ENCODE data around the gene RANGRF.

The RANGRF gene

DNA sequence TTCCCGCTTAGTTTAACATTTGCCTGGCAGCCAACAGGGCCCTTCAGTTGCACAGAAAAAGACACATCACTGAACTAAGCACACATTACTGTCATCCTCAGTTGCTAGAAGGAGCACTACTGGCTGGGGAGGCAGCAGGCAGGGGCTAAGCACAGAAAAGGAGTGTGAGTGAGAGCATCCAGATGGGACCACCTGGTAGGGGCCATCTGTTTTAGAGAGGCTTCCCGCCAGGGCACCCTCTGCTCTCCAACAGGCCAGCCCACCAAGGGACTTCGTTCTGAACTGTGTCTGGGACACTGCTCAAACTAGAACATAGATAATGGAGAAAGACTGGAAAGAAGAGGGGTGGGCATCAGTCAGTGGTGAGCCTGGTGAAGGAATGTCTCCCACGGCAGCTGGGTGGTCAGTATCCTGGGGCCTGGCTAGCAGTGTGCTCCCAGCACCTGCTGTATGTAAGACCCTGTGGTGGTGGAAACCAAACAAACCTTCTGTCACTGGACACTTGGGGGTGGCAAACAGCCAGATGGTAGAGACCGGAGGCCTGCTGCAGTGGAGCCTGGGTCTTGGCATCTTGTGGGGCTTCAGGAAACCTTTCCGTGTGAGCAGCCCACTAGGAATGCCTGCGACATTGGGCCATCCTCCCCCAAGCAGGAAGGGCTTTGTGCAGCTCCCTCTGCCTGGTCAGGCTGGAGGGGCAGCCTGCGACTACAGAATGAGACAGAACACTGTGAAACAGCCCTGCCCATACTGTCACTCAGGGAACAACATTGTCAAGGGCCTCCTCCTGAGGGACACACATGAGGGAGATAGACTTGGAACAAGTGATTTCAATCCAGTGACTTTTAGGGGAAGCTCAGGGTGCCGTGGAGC is 12.8 kb upstream of the RANGRF start:
- DNase-seq: no peak

DNA sequence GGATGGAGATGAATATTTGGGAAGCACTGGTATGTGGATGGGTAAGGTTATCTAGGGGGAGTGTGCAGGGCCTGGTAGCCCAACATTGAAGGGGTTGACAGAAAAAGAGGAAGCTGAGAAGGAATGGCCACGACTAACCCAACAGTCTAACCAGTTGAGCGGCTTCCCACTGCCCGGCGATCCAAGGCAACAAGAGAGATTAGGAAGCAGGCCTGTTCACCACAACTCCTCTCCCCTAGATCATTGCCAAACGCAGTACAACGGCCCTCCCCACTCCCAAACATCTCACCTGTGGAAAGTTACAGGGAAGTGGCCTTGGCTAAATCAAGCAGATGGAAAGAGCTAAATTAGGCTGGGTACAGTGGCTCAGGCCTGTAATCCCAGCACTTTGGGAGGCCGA is 11.2 kb upstream of the RANGRF start:
- no peak for DNase-seq

DNA sequence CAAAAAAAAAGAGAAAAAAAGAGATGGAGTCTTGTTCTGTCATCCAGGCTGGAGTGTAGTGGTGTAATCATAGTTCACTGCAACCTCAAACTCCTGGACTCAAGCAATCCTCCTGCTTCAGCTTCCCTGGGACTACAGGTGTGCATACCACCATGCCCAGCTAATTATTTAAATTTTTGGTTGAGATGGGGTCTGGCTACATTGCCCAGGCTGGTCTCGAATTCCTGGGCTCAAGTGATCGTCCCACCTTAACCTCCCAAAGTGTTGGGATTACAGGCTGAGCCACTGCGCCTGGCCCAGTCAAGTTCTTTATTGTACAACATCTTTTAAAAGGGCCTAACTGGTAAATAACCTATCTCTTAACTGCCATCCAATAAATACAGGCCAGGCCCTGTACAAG is 6.1 kb upstream of the RANGRF start:
- no peak for DNase-seq

DNA sequence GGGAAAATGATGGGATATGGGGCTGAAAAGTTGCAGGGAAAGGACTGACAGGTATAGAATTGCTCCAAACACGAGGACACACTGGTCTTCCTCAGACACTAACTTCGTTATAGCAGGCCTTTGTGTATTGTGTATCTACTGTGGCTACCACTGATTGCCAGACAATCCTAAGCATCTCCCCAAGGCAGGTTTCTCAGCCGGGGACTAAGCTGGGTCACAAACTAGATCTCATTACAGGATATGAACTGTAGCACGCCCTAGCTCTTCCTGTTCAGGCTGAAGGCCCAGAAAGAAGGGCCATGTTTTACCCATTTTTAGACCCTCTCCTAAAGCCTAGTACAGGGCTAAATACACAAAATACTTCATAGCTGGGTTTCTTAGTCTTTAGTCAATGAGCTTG is 5.1 kb upstream of the RANGRF start:
- no peak for DNase-seq

DNA sequence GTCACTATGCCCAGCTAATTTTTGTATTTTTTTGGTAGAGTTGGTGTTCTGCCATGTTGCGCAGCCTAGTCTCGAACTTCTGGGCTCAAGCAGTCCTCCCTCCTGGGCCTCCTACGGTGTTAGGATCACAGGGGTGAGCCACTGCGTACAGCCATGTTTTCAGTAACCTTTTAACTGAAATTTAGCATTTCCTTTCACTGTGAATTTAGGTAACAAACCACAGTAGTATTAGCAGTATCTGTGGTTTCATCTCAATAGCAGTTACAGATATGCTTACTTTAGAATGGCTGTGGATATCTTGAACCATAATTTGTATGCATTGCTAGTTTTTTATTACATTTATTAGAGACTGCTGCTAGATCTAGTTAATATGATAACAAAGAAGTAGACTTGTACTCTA is 4.3 kb upstream of the RANGRF start:
- no peak for DNase-seq

DNA sequence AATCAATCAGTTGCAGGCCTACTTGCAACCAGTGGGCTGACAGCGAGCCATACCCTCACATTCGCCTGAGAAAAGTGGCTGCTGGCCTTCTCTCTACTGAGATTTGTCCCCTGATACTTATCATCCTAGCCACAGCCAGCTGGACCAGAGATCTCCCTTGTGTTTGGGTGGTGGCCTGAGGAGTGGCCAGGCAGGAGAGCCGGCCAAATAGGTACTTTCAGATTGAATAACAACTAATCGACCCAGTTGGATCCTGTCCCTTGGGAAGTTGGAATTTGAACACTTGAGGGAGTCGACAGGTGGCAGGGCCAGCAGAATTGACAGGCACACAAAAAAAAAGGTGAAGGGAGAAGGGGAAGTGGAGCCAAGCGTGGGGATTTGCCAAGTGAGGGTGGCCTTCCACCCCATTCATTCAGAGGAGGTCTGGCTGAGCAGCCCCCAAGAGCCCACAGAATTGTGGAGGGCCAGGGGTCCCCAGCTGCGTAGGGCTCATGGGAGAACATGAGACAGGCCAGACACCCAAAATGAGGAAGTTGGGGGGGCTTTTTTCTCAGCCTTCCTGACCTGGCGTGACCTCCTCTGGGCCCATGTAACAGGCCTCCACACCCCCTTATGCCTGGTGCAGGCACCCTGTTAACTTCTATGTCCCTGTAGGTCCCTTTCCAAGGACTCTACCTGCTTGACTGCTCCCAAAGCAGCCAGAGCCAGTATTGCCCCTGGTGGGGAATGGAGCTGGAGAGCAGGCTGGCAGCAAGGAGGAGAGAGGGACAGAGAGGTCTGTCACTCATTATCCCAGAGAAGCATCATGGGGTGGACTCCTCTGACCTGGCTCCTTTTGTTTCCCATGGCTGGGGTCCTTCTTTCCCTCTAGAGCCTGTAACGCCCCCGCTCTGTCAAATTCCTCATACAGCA is 2.9 kb upstream of the RANGRF start:
- no peak for DNase-seq

DNA sequence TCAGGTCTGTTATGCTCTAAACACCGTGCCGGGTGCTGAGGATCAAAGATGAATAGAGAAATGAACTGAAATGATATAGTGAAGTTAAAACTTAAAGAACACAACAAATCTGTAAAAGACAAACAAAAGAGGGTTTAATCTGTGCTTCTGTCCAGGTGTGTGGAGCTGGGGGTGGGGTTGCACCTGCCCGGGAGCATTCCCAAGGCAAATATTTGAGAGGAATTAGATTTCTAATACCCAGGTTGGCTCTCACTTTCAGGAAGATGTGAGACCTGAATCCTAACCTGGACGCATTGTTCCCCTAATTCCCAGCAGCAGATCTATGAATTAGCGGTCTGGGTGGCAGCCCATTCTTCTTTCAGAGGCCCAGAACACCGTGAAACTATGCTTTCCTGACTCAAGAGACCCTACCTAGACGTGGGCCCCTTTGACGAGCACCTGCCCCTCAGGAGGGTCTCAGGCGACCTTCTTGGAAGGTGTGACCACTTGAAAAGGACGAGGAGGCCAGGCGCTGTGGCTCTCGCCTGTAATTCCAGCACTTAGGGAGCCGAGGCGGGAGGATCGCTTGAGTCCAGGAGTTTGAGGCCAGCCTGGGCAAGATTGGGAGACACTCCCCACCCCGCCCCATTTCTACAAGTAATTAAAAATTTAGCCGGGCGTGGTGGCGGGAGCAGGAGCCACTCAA is 677 bp upstream of the RANGRF start:
- no peak for DNase-seq

DNA sequence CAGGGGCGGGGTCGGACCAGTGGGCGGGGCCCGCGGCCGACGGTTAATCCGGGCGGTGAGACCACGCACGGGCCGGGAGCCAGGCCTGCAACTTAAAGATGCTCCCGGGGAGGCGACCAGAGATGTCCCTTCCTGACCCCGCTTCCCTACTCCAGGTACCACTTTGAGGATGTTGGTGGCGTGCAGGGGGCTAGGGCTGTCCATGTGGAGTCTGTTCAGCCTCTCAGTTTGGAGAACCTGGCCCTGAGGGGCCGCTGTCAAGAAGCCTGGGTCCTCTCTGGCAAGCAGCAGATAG is 580 bp downstream of the RANGRF start:
- DNase-seq: peak; percentile 75

DNA sequence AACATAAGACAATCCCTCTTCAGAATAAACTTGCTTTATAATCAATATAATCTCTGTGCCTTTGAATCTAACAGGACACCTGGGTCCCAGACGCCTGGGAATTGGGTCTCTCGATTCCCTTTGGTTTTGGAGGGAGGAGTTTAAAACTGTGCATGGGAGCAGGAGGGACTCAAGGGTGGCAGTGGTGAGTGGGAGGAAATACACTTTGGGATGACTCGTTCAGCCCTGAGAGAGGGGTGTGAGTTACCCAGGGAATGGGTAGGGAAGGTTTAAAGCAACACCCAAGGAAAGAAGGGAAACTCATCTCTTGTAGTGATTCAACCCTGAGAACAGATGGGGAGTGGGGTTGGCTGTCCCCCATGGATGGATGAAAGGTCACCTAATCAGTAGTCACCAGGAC is 1.6 kb downstream of the RANGRF start:
- no peak for DNase-seq

DNA sequence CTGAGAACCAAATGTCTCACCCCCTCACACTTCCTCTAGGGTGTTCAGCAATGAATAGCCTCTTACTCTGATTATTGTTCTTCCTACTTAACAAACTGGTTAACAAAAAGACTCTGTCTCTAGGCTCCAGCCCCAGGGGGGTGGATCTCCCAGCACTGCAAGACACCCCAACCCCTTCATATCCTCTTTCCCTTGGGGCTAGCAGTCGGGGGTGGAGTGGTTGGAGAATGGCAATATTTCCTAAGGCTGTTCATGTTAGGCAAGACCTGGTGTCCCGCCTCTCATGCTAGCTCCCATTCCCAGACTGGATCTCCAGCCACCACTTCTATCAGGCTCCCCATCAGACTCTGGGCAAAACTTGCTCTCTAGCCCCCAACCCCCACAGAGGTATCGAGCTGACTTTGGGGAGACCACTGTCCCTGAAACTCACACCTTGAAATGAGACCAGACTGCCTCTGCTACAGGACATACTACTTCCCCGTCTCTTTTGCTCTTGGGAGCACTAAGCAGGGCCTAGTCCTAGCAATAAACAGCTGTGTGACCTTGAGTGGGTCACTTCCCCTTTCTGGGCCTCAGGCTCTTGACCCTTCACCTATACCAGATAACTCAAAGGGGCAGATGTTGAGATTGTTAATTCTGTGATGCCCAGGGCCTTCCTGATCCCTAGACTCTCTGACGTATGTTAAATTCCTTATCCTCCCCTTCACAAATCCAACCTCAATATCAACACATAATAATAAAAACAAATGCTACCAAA is 4.3 kb downstream of the RANGRF start:
- no peak for DNase-seq

DNA sequence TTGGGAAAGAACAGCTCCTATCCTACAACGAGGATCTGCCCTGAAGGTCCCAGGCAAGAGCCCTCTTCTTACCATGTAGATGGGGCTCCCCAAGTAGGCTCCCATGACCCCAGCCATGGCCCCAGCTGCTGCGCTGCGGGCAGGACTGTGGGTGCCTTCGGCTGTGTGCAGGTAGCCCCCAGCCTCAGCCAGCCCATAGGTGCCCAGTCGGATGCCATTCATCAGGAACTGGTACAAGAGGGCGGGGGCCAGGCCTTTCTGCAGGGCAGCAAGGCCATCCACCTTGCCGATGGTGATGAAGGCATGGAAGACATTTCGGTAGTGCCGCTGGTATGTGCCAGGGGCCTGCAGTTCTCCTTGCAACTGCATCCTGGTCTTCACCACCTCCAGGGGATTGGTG is 5.9 kb downstream of the RANGRF start:
- DNase-seq: no peak

DNA sequence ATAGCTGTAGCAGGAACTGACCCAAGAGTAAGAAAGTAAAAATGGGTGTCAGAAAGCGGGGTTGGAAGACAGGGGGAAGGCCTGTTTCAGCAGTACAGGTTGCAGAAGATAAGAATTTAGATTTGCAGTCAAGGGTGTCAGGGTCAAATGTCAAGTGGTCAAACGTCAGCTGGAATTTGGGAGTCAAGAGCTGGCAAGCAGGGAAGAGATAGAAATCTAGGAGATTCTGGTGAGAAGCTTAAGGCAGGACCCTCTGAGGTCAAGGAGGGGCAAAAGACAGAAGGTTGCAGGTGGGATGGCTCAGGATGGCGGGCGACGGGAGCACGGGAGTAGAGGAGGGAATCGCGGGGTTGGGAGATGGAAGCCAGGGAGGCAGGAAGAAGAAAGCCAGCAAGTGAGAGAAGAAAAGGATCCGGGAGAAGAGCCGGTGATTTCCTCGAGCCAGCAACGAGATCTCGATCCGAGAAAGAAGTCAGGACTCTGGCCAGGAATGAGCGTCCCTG is 6.4 kb downstream of the RANGRF start:
- no peak for DNase-seq

DNA sequence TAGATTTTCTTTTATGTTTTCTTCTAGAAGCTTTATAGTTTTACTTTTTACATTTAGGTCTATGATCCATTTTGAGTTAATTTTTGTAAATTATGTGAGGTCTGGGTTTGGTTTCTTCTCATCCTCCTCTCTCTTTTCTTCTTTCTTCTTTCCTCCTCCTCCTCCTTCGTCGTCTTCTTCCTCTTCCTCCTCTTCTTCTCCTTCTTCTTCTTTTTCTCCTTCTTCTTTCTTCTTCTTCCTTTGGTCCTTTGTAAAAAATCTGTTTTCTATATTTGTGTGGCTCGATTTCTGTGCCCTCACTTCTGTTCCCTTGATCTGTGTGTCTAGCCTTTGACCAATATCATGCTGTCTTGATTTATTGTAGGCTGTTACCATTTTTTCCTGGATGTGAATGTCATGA is 11.8 kb downstream of the RANGRF start:
- no peak for DNase-seq

DNA sequence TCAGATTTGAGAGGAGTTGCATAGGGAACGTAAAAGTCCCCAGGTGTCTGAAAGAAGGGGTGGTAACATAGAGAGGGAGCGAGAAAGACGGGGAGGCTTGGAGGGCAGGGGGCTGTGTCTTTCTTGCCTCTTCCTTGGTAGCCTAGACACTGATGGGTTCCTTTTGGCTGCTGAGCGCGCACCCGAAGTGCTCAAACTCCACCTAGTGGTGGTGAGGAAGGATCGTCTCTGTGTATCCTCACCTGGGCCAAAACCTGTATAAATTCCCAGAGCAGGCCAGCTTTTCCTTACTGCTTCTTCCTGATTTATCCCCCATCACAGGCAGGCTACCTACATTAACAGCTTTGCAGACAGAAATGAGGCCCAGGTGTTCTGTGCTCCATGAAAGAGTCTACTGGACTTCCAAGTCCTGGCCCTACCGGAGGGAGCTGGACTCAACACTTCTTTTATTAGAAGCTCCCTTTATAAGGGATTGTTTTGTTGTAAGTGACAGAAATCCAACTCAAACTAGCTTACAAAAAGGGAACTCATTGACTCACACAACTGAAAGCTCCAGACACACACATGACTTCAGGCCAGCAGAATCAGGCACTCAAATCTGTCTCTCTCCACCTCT is 12.3 kb downstream of the RANGRF start:
- DNase-seq: peak; percentile 73

DNA sequence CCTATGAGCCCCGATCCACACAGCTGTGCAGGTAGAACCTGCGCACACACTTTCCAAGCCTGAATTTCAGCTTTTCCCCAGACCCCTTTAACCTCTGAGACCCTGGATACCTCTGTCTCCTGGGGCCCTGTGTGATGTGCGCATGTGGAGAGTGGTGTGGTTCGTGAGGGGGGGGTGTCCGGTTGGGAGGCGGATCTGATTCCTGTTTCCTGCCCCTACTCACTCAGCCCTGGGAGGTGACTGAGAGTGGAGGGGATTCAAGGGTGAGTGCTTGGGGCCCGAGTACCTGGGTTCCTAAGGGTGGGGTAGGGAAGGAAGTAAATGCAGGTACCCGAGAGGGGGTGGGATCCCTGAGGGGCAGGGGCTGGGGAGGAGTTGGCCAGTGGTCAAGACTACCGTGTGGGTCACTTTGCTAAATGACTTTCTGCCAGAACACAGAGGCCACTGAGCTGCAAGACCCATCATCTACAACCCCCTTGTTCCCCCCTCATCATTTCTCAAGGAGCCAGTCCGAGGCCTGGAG is 22.2 kb downstream of the RANGRF start:
- DNase-seq: no peak

DNA sequence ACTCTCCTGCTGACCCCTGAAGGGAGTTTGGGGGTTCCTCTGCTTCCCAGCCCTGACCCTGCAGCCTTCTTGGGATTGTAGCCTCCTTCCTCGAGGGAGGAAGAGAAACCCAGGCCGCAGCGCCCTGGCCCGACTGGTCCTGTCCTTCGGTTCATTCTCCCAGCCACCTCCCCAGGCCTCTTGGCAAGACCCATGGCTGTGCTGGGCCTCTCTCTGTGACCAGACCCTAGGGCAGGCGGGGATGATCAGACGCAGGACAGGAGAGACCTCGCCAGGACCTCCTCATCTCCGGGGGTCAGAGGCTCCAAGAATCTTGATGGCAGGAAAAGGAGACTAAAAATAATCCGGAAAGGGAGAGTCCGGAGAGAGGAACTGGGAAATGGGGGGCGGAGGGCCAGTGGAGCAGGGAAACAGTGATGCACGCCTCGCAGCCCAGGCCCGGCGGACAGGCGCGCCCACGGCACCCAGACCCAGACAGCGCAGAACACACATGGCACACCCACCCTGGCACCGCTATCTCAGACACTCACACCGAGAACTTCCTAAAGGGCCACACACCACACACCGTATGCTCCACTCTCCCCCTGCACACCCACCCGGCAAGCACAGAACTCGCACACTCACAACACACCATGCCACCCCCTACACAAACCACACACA is 22.8 kb downstream of the RANGRF start:
- no peak for DNase-seq

DNA sequence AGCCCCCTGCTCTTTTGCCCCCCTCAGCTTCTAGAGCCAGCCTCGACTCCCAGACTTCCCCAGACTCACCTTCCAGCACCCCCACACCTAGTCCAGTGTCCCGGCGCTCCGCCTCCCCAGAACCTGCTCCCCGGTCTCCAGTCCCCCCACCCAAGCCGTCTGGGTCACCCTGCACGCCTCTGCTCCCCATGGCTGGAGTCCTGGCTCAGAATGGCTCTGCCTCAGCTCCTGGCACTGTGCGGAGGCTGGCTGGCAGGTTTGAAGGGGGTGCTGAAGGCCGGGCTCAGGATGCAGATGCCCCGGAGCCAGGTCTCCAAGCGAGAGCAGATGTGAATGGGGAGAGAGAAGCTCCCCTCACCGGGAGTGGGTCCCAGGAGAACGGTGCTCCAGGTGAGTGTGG is 23.8 kb downstream of the RANGRF start:
- DNase-seq: no peak

DNA sequence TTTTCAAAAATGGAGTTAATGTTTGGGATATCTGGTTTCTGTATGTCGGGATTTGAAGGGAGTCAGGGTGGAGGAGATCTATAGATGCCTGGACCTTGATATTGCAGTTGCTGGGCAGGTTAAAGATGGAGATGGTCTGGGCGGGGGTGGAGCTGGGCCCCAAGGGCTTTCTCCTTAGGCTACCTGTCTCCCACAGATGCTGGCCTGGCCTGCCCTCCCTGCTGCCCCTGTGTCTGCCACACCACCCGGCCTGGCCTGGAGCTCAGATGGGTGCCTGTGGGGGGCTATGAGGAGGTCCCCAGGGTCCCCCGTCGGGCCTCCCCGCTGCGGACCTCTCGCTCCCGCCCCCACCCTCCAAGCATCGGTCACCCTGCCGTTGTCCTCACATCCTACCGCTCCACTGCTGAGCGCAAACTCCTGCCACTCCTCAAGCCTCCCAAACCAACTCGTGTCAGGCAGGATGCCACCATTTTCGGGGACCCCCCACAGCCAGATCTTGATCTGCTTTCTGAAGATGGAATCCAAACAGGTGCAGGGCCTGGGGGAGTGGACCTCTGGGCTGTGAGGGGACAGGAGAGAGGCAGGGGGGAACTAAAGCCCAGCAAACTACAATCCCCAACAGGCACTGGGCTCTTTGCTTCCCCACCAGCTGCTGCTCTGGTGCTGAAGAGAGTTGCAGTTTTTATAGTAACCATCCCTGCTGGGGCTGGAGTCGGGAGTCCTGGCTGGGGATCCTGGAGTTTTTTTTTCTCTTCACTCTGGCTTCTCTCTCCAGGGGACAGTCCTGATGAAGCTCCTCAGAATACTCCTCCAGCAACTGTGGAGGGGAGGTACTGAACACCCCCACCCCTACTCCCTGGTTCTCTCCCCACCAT is 24.5 kb downstream of the RANGRF start:
- no peak for DNase-seq

DNA sequence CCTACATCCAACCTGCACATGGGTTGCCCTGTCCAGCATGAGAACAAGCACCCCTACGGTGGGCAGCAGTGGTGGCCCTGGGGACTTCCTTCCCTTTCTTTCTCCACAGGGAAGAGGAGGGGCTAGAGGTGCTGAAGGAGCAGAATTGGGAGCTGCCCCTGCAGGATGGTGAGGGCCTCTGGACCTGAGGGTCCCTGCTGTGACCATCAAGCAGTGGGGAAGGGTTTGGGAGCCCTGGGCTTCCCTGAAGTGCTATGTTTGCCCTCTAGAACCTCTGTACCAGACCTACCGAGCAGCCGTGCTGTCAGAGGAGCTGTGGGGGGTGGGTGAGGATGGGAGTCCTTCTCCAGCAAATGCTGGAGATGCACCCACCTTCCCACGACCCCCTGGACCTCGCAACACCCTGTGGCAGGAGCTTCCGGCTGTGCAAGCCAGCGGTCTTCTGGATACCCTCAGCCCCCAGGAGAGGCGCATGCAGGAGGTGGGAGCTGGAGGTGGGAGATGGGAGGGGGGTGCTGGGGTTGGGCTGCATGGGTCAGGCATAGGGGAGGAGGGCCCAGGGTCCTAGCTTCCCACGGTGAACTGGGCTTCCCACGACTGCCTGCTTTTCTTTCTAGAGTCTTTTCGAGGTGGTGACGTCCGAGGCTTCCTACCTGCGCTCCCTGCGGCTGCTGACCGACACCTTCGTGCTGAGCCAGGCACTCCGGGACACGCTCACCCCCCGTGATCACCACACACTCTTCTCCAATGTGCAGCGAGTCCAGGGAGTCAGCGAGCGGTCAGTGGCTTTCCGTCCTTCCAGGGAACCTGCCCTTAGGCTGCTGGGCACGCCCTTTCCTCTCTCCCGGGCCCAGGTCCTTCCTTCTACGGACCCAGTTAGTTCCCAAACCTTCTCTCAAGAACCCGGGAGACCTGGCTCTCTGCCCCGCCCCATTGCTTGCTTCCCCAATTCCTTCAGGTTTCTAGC is 26.6 kb downstream of the RANGRF start:
- DNase-seq: no peak
